GM19193 (cell line): Measurements from ENCODE around the gene ELFN1.

Experiments used
- POLR2A ChIP-seq: IDR thresholded peaks from 4 replicates; pipeline ENCODE4 v1.6.1; 2011; ENCODE audit not compliant: insufficient read depth, insufficient read length; ENCODE audit errors: extremely low read depth

ELFN1 gene

GRCh38 chr7:1724118-1724910, 54.2 kb downstream of the ELFN1 start:
- TF ChIP-seq POLR2A = no peak

- no peak for TF ChIP-seq POLR2A
Observed at GRCh38 chr7:1725199-1725690, 55.2 kb downstream of the ELFN1 start.

- no peak for TF ChIP-seq POLR2A
Observed at GRCh38 chr7:1725766-1726630, 55.9 kb downstream of the ELFN1 start.

- no peak for TF ChIP-seq POLR2A
Observed at GRCh38 chr7:1727079-1727478, 57.0 kb downstream of the ELFN1 start.

GRCh38 chr7:1727812-1728570, 57.9 kb downstream of the ELFN1 start:
- no peak for TF ChIP-seq POLR2A

GRCh38 chr7:1729183-1729582, 59.1 kb downstream of the ELFN1 start:
- no peak for TF ChIP-seq POLR2A

GRCh38 chr7:1729773-1730172, 59.7 kb downstream of the ELFN1 start:
- no peak for TF ChIP-seq POLR2A

- TF ChIP-seq POLR2A = no peak
Observed at GRCh38 chr7:1732072-1732471, 62.0 kb downstream of the ELFN1 start.

GRCh38 chr7:1732645-1733044, 62.6 kb downstream of the ELFN1 start:
- TF ChIP-seq POLR2A = no peak

GRCh38 chr7:1733206-1733907, 63.3 kb downstream of the ELFN1 start:
- no peak for TF ChIP-seq POLR2A

- TF ChIP-seq POLR2A = no peak
Observed at GRCh38 chr7:1733908-1734730, 64.0 kb downstream of the ELFN1 start.

- no peak for TF ChIP-seq POLR2A
Observed at GRCh38 chr7:1735262-1735661, 65.2 kb downstream of the ELFN1 start.

GRCh38 chr7:1735806-1736483, 65.9 kb downstream of the ELFN1 start:
- TF ChIP-seq POLR2A = no peak
